Parathyroid adenoma (tissue), 2 donors: Measurements from ENCODE around the gene ERC1.

ENCODE experiments used
- H2AFZ ChIP-seq: fragments of 300-600 bp; sonication (generic); one replicate; pipeline ENCODE4 v1.7.0; 2017; ENCODE audit warnings: antibody characterized with exemption, mild to moderate bottlenecking
- H3K27ac ChIP-seq: fragments of 300-600 bp; sonication (generic); one replicate; pipeline ENCODE4 v1.7.0; 2017
- H3K27me3 ChIP-seq: fragments of 300-600 bp; sonication (generic); one replicate; pipeline ENCODE4 v1.7.0; 2017; ENCODE audit warnings: low read length; ENCODE audit not compliant: control insufficient read depth, insufficient read depth
- H3K36me3 ChIP-seq: fragments of 300-600 bp; sonication (generic); one replicate; pipeline ENCODE4 v1.7.0; 2017; ENCODE audit warnings: low read length; ENCODE audit not compliant: control insufficient read depth, insufficient read depth
- H3K4me1 ChIP-seq: fragments of 300-600 bp; sonication (generic); one replicate; pipeline ENCODE4 v1.7.0; 2017; ENCODE audit warnings: control low read depth
- H3K4me2 ChIP-seq: fragments of 300-600 bp; sonication (generic); one replicate; pipeline ENCODE4 v1.7.0; 2017; ENCODE audit warnings: low read length
- H3K4me3 ChIP-seq: fragments of 300-600 bp; sonication (generic); one replicate; pipeline ENCODE4 v1.7.0; 2017; ENCODE audit warnings: low read depth, low read length
- H3K79me2 ChIP-seq: fragments of 300-600 bp; sonication (generic); one replicate; pipeline ENCODE4 v1.7.0; 2017; ENCODE audit warnings: control low read depth
- H3K9ac ChIP-seq: fragments of 300-600 bp; sonication (generic); one replicate; pipeline ENCODE4 v1.7.0; 2017; ENCODE audit warnings: mild to moderate bottlenecking
- H3K9me3 ChIP-seq: fragments of 300-600 bp; sonication (generic); one replicate; pipeline ENCODE4 v1.7.0; 2017; ENCODE audit warnings: low read length; ENCODE audit not compliant: control insufficient read depth
- CTCF ChIP-seq: fragments of 300-600 bp; sonication (generic); IDR thresholded peaks from one replicate; pipeline ENCODE4 v1.7.0; 2017; ENCODE audit warnings: antibody characterized with exemption, mild to moderate bottlenecking
- donor health status: primary hyperparathyroidism.

Gene ERC1

GRCh38 chr12:989051-989450 lies 2.0 kb upstream of the ERC1 start:
- H3K27ac ChIP-seq, result peak overlapping the region; percentile 98
- no peak for TF ChIP-seq CTCF
- peaks cover 18% of the 10 kb centered on the region for H3K4me1 ChIP-seq
- H3K36me3 ChIP-seq, result no peaks in the 10 kb centered on the region
- no peak overlapping the region for H3K4me2 ChIP-seq
- H3K27me3 ChIP-seq, result no peaks in the 10 kb centered on the region
- H2AFZ ChIP-seq, result peak overlapping the region; percentile 61
- H3K4me3 ChIP-seq, result no peak overlapping the region
- peaks cover 13% of the 10 kb centered on the region for H3K79me2 ChIP-seq
- no peaks in the 10 kb centered on the region for H3K9me3 ChIP-seq
- H3K9ac ChIP-seq, result no peak overlapping the region

DNA sequence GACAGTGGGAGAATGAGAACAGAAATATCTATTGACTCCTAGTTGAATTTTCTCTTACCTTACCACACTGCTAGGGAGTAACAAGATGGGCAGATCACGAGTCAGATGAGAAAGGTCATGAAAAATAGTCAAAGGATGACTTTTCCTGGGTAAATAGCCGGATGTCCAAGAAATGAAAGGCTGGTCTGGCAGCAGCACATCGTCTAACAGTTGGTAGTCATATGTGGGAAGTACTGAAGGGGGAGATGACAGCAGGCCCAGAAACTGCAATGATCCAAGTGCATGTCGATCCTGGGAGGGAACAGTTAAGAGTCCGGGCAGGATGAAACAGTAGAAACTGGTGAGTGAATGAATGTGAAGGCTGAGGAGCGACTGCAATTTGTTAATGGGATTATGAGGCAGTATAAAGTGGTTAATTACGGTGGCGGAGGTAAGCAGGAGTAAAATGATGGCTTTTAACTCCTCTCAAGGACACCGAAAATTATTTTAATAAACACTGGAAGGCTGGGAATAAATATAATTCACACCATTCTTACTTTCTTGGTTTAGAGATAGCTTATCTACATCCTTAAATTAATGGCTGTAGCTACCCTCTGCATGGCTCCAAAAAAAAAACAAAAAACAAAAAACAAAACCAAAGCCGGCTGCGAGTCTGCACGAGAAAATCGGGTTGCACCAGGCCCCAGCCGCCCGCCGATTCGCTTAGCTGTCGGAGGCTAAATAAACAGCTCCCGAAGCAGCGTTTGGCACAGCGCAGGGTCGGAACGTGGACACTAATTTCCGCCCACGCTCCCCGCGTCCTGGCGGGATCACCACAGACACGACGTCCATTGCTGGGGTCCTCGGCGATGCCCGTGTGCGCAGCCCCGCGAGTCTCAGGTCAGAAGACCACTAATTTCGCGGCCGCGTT lies 1.0 kb upstream of the ERC1 start:
- peak overlapping the region; percentile 93 for H3K9ac ChIP-seq
- peak overlapping the region; percentile 98 for H3K27ac ChIP-seq
- TF ChIP-seq CTCF, result no peak
- H3K4me1 ChIP-seq, result peaks cover 18% of the 10 kb centered on the region
- no peaks in the 10 kb centered on the region for H3K27me3 ChIP-seq
- peak overlapping the region; percentile 99 for H2AFZ ChIP-seq
- no peaks in the 10 kb centered on the region for H3K9me3 ChIP-seq
- H3K4me3 ChIP-seq, result peak overlapping the region; percentile 86
- H3K79me2 ChIP-seq, result peaks cover 15% of the 10 kb centered on the region
- H3K4me2 ChIP-seq, result peak overlapping the region; percentile 90
- no peaks in the 10 kb centered on the region for H3K36me3 ChIP-seq

DNA sequence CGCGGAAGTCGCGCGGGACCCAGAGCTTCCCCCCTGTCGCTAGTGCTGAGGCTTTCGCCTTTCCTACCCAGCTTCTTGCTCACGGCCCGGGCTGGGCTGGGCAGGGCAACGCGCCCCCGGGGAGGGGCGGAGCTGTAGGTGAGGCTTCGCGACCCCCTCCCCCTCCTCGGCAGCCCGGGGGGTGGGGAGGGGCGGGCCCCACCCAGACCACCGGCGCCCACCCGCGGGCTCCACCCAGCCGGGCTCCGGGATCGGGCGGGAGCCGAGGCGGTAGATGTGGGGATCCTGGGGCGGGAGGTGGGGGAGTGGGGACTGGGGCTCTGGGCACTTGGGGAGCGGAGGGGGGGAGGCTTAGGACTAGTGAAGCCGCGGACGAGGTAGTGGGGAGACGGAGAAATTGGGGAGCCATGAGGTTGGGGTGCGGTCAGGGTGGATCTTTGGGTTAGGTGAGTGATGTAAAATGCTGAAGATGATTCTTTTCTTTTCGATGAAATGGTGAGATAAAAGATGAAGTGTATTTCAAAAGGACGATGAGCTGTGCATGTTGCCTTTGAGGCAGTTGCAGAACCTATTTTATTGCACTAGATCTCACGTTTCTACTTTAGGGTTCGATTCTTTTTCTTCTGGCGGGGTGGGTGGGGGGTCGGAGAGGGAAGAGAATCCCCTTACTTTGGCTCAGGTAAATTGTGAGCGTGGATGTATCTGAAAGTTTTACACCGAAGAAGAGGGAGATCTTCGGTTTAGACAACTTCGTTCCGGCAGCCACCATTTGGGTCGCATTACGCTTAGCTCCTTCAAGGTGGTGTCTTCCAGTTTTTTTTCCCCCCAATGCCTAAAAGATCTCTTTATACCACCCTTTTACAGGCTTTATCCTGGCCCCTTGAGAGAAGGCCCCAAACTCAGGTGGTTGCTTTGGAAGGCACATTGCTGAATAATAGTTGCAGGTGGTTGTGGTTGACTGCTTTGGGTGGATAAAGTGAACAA lies 619 bp downstream of the ERC1 start:
- Histone ChIP-seq H3K79me2 (peaks cover 8% of the 10 kb centered on the region), H3K4me1 (peaks cover 18% of the 10 kb centered on the region), H3K9me3 (no peaks in the 10 kb centered on the region), H2AFZ (peak overlapping the region; percentile 86), H3K4me2 (peak overlapping the region; percentile 81), H3K27ac (peak overlapping the region; percentile 98), H3K36me3 (no peaks in the 10 kb centered on the region), H3K27me3 (no peaks in the 10 kb centered on the region), H3K9ac (no peak overlapping the region), H3K4me3 (peak overlapping the region; percentile 66)
- TF ChIP-seq CTCF, result no peak

DNA sequence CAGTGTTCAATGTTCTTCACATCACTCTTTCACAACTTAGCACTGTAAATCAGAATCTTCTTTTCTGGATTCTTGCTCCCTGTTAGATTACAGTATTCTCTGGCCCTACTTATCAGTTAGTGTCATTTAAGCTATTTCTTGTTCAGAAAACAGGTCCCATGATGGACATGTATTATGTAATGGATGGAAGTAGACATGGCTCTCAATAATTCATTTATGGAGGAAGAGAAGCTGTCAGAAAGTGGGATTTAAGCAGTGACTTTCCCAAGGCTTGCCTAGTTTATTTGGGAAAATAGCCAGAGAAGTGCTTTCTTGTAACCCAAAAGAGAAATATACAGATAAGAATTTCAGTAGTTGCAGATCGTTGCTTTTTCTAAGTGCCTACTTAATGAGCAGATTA lies 1.6 kb downstream of the ERC1 start:
- no peaks in the 10 kb centered on the region for H3K9me3 ChIP-seq
- peak overlapping the region; percentile 81 for H3K4me2 ChIP-seq
- peak overlapping the region; percentile 66 for H3K4me3 ChIP-seq
- H3K4me1 ChIP-seq, result peaks cover 18% of the 10 kb centered on the region
- no peaks in the 10 kb centered on the region for H3K36me3 ChIP-seq
- no peaks in the 10 kb centered on the region for H3K27me3 ChIP-seq
- no peak overlapping the region for H3K9ac ChIP-seq
- peak overlapping the region; percentile 98 for H3K27ac ChIP-seq
- H2AFZ ChIP-seq, result no peak overlapping the region
- peaks cover 8% of the 10 kb centered on the region for H3K79me2 ChIP-seq
- TF ChIP-seq CTCF, result no peak
